ENCODE data around the gene SPRING1.

DNA sequence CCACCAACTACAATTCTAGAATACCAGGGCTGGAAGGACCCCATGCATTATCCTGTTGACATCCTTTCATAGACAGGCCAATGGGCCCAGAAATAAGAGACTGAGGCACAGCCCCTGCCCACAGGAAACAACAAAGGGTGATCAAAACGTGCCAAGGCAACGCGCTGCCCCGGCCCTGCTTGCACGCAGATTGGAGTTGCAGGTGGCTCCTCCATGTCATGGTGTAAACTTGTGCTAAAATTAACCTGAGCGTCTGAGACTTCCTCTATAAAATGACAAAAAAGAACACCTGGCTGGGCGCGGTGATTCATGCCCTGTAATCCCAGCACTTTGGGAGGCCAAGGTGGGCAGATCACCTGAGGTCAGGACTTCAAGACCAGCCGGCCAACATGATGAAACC lies 30.1 kb downstream of the SPRING1 start:
- TF ChIP-seq, protein P1, sequence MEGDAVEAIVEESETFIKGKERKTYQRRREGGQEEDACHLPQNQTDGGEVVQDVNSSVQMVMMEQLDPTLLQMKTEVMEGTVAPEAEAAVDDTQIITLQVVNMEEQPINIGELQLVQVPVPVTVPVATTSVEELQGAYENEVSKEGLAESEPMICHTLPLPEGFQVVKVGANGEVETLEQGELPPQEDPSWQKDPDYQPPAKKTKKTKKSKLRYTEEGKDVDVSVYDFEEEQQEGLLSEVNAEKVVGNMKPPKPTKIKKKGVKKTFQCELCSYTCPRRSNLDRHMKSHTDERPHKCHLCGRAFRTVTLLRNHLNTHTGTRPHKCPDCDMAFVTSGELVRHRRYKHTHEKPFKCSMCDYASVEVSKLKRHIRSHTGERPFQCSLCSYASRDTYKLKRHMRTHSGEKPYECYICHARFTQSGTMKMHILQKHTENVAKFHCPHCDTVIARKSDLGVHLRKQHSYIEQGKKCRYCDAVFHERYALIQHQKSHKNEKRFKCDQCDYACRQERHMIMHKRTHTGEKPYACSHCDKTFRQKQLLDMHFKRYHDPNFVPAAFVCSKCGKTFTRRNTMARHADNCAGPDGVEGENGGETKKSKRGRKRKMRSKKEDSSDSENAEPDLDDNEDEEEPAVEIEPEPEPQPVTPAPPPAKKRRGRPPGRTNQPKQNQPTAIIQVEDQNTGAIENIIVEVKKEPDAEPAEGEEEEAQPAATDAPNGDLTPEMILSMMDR (IDR thresholded peaks at IDR 0.05), result no peak
- TF ChIP-seq POLR2A (IDR thresholded peaks at IDR 0.05), result no peak
- no peak for TF ChIP-seq POLR2AphosphoS5 (IDR thresholded peaks at IDR 0.05)

Measured in sigmoid colon (tissue), 4 donors.